HEK293 (cell line): Measurements from ENCODE around the gene RHEB.

Experiments used
- CTCF ChIA-PET: fragments of 350-600 bp; formaldehyde crosslinking; extraction: SDS; loops from one replicate; lab custom pipeline; 2021; ENCODE audit warnings: antibody characterized with exemption; lab: Yijun Ruan, JAX
- POLR2A ChIA-PET: fragments of 300-600 bp; formaldehyde crosslinking; extraction: SDS; loops from one replicate; lab custom pipeline; 2020; ENCODE audit warnings: antibody characterized with exemption, inconsistent platforms; lab: Yijun Ruan, JAX
- H3K27ac ChIP-seq: fragments of 200-500 bp; sonication (Bioruptor generic); 2 replicates; pipeline ENCODE4 v1.5.1; 2014; ENCODE audit warnings: low read depth, low read length, control low read depth, inconsistent platforms; ENCODE audit errors: extremely low read depth
- H3K36me3 ChIP-seq, 2 experiments: fragments of 200-500 bp in 1 of 2; sonication (Bioruptor generic) in 1 of 2; 1 replicate in 1 of 2; 2 replicates in 1 of 2; pipeline ENCODE4 v1.5.1; 2014 to 2017; ENCODE audit warnings: inconsistent platforms in 2 of 2, low read length in 2 of 2; ENCODE audit not compliant: control insufficient read depth in 2 of 2, insufficient read depth in 1 of 2
- H3K4me1 ChIP-seq: fragments of 200-500 bp; sonication (Bioruptor generic); 2 replicates; pipeline ENCODE4 v1.5.1; 2014; ENCODE audit warnings: mild to moderate bottlenecking, low read length, inconsistent platforms; ENCODE audit not compliant: control insufficient read depth, insufficient read depth
- H3K4me3 ChIP-seq: 2 replicates; pipeline ENCODE4 v1.5.1; 2011; ENCODE audit warnings: low read depth, mild to moderate bottlenecking, control low read depth, low read length, moderate library complexity
- H3K9me3 ChIP-seq: fragments of 200-500 bp; sonication (Bioruptor generic); 2 replicates; pipeline ENCODE4 v1.5.1; 2014; ENCODE audit warnings: low read depth, low read length, inconsistent platforms; ENCODE audit not compliant: control insufficient read depth, insufficient read depth
- EGR2 ChIP-seq: fragments of 450-650 bp; formaldehyde crosslinking; IDR thresholded peaks from 2 replicates; pipeline ENCODE4 v1.5.1; 2016; ENCODE audit warnings: low read depth, missing biosample characterization, missing genetic modification characterization
- FEZF1 ChIP-seq: fragments of 450-650 bp; formaldehyde crosslinking; IDR thresholded peaks from 2 replicates; pipeline ENCODE4 v1.5.1; 2016; ENCODE audit warnings: missing biosample characterization, missing genetic modification characterization
- KLF1 ChIP-seq: fragments of 450-650 bp; formaldehyde crosslinking; IDR thresholded peaks from 2 replicates; pipeline ENCODE4 v1.5.1; 2016; ENCODE audit warnings: missing biosample characterization, missing genetic modification characterization
- KLF10 ChIP-seq: fragments of 450-650 bp; IDR thresholded peaks from 2 replicates; pipeline ENCODE4 v1.5.1; 2018; ENCODE audit warnings: missing biosample characterization, mild to moderate bottlenecking, missing genetic modification characterization
- OSR2 ChIP-seq: fragments of 450-650 bp; formaldehyde crosslinking; IDR thresholded peaks from 2 replicates; pipeline ENCODE4 v1.5.1; 2016; ENCODE audit warnings: missing biosample characterization, missing genetic modification characterization
- SETDB1 ChIP-seq: IDR thresholded peaks from one replicate; pipeline ENCODE4 v1.6.1; 2017; ENCODE audit warnings: mild to moderate bottlenecking, low read length, moderate library complexity, mixed read lengths; ENCODE audit not compliant: insufficient read length
- SP2 ChIP-seq: fragments of 450-650 bp; formaldehyde crosslinking; IDR thresholded peaks from 2 replicates; pipeline ENCODE4 v1.5.1; 2016; ENCODE audit warnings: missing biosample characterization, missing genetic modification characterization
- SP7 ChIP-seq: fragments of 450-650 bp; formaldehyde crosslinking; IDR thresholded peaks from 2 replicates; pipeline ENCODE4 v1.5.1; 2016; ENCODE audit warnings: missing biosample characterization, missing genetic modification characterization
- TRIM28 ChIP-seq: IDR thresholded peaks from 2 replicates; pipeline ENCODE4 v1.6.1; 2011; ENCODE audit warnings: low read length, control low read depth, borderline replicate concordance
- ZFHX2 ChIP-seq: fragments of 450-650 bp; formaldehyde crosslinking; conservative IDR thresholded peaks from 2 replicates; pipeline ENCODE4 v1.5.1; 2016; ENCODE audit warnings: missing biosample characterization, missing genetic modification characterization
- ZFP69B ChIP-seq: fragments of 450-650 bp; formaldehyde crosslinking; IDR thresholded peaks from 2 replicates; pipeline ENCODE4 v1.5.1; 2016; ENCODE audit warnings: missing biosample characterization, missing genetic modification characterization
- ZNF214 ChIP-seq: fragments of 450-650 bp; formaldehyde crosslinking; IDR thresholded peaks from 2 replicates; pipeline ENCODE4 v1.5.1; 2017; ENCODE audit warnings: missing biosample characterization, mild to moderate bottlenecking, missing genetic modification characterization, borderline replicate concordance
- ZNF23 ChIP-seq: fragments of 450-650 bp; formaldehyde crosslinking; IDR thresholded peaks from 2 replicates; pipeline ENCODE4 v1.5.1; 2016; ENCODE audit warnings: missing biosample characterization, missing genetic modification characterization, borderline replicate concordance
- ZNF24 ChIP-seq: fragments of 450-650 bp; formaldehyde crosslinking; IDR thresholded peaks from 2 replicates; pipeline ENCODE4 v1.5.1; 2016; ENCODE audit warnings: missing biosample characterization, missing genetic modification characterization
- ZNF302 ChIP-seq: fragments of 450-650 bp; formaldehyde crosslinking; IDR thresholded peaks from 2 replicates; pipeline ENCODE4 v1.5.1; 2016; ENCODE audit warnings: missing biosample characterization, missing genetic modification characterization, low read depth
- ZNF335 ChIP-seq: fragments of 450-650 bp; formaldehyde crosslinking; conservative IDR thresholded peaks from 2 replicates; pipeline ENCODE4 v1.5.1; 2016; ENCODE audit warnings: missing biosample characterization, missing genetic modification characterization
- ZNF341 ChIP-seq: fragments of 450-650 bp; formaldehyde crosslinking; IDR thresholded peaks from 2 replicates; pipeline ENCODE4; 2016; ENCODE audit warnings: low read depth, missing biosample characterization, missing genetic modification characterization
- ZNF366 ChIP-seq: fragments of 450-650 bp; formaldehyde crosslinking; conservative IDR thresholded peaks from 2 replicates; pipeline ENCODE4 v1.5.1; 2016; ENCODE audit warnings: missing biosample characterization, missing genetic modification characterization
- ZNF37A ChIP-seq: fragments of 450-650 bp; IDR thresholded peaks from 2 replicates; pipeline ENCODE4 v1.5.1; 2018; ENCODE audit warnings: missing biosample characterization, missing genetic modification characterization
- ZNF394 ChIP-seq: fragments of 450-650 bp; formaldehyde crosslinking; IDR thresholded peaks from 2 replicates; pipeline ENCODE4 v1.5.1; 2016; ENCODE audit warnings: missing biosample characterization, missing genetic modification characterization, mild to moderate bottlenecking, moderate library complexity, borderline replicate concordance
- ZNF521 ChIP-seq: fragments of 450-650 bp; formaldehyde crosslinking; IDR thresholded peaks from 2 replicates; pipeline ENCODE4 v1.5.1; 2017; ENCODE audit warnings: missing biosample characterization, mild to moderate bottlenecking, missing genetic modification characterization
- ZNF585B ChIP-seq: fragments of 450-650 bp; formaldehyde crosslinking; IDR thresholded peaks from 2 replicates; pipeline ENCODE4 v1.5.1; 2016; ENCODE audit warnings: missing biosample characterization, missing genetic modification characterization
- ZNF664 ChIP-seq: fragments of 450-650 bp; formaldehyde crosslinking; IDR thresholded peaks from 2 replicates; pipeline ENCODE4 v1.5.1; 2016; ENCODE audit warnings: missing biosample characterization, missing genetic modification characterization
- ZSCAN16 ChIP-seq: fragments of 450-650 bp; formaldehyde crosslinking; IDR thresholded peaks from 2 replicates; pipeline ENCODE4 v1.5.1; 2016; ENCODE audit warnings: missing biosample characterization, missing genetic modification characterization
- TF ChIP-seq, protein P1 (sequence below): fragments of 450-650 bp; formaldehyde crosslinking; IDR thresholded peaks from 2 replicates; pipeline ENCODE4 v1.5.1; 2016; ENCODE audit warnings: missing biosample characterization, missing genetic modification characterization
- TF ChIP-seq, protein P2 (sequence below): fragments of 450-650 bp; formaldehyde crosslinking; IDR thresholded peaks from 2 replicates; pipeline ENCODE4 v1.5.1; 2017; ENCODE audit warnings: missing biosample characterization, missing genetic modification characterization
- TF ChIP-seq, protein P3 (sequence below): fragments of 450-650 bp; IDR thresholded peaks from 2 replicates; pipeline ENCODE4 v1.5.1; 2018; ENCODE audit warnings: missing biosample characterization, missing genetic modification characterization
- TF ChIP-seq, protein P4 (sequence below): fragments of 450-650 bp; formaldehyde crosslinking; IDR thresholded peaks from 2 replicates; pipeline ENCODE4 v1.5.1; 2016; ENCODE audit warnings: missing biosample characterization, missing genetic modification characterization, low read depth

The RHEB gene

DNA sequence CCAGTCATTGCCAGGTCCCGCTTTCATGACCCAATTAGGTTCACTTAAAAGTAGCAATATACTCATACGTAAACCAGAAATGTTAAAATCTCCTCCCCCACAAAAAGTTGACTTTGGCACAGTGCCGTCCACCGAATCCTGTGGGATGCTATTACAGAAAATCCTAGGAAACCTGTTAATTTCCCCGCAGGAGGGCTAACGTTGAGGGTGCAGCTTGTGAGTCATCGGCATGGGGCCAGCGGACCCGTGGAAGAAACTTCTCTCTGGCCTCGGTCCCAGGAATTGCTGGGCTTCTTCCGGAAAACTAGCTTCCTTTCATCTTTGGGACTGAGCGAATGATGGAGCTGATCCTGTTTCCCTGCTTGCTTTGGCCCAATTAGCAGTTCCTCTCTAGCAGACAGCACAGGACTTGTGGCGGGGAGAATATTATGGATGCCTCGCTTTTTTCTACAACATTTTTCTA, 93.2 kb downstream of the RHEB start (continued):
- TF ChIP-seq ZFP69B (tag by site-specific recombination): peak; percentile 80
- peak; percentile 81 for TF ChIP-seq FEZF1 (tag by site-specific recombination)
- TF ChIP-seq ZNF24 (tag by site-specific recombination): peak; percentile 90
- peak; percentile 42 for TF ChIP-seq SP2 (tag by site-specific recombination)
- peak; percentile 50; the same call in 1 of the 2 replicates for TF ChIP-seq EGR2
- no peak for TF ChIP-seq ZNF521 (tag by site-specific recombination)
- TF ChIP-seq ZNF585B (tag by site-specific recombination): no peak
- TF ChIP-seq ZNF23 (tag by site-specific recombination): no peak
- peak; percentile 99 for TF ChIP-seq ZNF366 (tag by site-specific recombination)
- no peak for TF ChIP-seq ZNF302 (tag by site-specific recombination)
- TF ChIP-seq KLF1 (tag by site-specific recombination): 0 out of 2 replicates have a peak, but pooled peaks have one; percentile 12
- TF ChIP-seq TRIM28: peak; percentile 92
- TF ChIP-seq ZSCAN16 (tag by site-specific recombination): no peak
- peak; percentile 81 for TF ChIP-seq KLF10 (tag by site-specific recombination)
- TF ChIP-seq, protein P1, sequence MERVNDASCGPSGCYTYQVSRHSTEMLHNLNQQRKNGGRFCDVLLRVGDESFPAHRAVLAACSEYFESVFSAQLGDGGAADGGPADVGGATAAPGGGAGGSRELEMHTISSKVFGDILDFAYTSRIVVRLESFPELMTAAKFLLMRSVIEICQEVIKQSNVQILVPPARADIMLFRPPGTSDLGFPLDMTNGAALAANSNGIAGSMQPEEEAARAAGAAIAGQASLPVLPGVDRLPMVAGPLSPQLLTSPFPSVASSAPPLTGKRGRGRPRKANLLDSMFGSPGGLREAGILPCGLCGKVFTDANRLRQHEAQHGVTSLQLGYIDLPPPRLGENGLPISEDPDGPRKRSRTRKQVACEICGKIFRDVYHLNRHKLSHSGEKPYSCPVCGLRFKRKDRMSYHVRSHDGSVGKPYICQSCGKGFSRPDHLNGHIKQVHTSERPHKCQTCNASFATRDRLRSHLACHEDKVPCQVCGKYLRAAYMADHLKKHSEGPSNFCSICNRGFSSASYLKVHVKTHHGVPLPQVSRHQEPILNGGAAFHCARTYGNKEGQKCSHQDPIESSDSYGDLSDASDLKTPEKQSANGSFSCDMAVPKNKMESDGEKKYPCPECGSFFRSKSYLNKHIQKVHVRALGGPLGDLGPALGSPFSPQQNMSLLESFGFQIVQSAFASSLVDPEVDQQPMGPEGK (tag by site-specific recombination): peak; percentile 87
- TF ChIP-seq, protein P2, sequence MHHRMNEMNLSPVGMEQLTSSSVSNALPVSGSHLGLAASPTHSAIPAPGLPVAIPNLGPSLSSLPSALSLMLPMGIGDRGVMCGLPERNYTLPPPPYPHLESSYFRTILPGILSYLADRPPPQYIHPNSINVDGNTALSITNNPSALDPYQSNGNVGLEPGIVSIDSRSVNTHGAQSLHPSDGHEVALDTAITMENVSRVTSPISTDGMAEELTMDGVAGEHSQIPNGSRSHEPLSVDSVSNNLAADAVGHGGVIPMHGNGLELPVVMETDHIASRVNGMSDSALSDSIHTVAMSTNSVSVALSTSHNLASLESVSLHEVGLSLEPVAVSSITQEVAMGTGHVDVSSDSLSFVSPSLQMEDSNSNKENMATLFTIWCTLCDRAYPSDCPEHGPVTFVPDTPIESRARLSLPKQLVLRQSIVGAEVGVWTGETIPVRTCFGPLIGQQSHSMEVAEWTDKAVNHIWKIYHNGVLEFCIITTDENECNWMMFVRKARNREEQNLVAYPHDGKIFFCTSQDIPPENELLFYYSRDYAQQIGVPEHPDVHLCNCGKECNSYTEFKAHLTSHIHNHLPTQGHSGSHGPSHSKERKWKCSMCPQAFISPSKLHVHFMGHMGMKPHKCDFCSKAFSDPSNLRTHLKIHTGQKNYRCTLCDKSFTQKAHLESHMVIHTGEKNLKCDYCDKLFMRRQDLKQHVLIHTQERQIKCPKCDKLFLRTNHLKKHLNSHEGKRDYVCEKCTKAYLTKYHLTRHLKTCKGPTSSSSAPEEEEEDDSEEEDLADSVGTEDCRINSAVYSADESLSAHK (tag by site-specific recombination): peak; percentile 89
- TF ChIP-seq, protein P3, sequence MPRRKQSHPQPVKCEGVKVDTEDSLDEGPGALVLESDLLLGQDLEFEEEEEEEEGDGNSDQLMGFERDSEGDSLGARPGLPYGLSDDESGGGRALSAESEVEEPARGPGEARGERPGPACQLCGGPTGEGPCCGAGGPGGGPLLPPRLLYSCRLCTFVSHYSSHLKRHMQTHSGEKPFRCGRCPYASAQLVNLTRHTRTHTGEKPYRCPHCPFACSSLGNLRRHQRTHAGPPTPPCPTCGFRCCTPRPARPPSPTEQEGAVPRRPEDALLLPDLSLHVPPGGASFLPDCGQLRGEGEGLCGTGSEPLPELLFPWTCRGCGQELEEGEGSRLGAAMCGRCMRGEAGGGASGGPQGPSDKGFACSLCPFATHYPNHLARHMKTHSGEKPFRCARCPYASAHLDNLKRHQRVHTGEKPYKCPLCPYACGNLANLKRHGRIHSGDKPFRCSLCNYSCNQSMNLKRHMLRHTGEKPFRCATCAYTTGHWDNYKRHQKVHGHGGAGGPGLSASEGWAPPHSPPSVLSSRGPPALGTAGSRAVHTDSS (tag by site-specific recombination): no peak

DNA sequence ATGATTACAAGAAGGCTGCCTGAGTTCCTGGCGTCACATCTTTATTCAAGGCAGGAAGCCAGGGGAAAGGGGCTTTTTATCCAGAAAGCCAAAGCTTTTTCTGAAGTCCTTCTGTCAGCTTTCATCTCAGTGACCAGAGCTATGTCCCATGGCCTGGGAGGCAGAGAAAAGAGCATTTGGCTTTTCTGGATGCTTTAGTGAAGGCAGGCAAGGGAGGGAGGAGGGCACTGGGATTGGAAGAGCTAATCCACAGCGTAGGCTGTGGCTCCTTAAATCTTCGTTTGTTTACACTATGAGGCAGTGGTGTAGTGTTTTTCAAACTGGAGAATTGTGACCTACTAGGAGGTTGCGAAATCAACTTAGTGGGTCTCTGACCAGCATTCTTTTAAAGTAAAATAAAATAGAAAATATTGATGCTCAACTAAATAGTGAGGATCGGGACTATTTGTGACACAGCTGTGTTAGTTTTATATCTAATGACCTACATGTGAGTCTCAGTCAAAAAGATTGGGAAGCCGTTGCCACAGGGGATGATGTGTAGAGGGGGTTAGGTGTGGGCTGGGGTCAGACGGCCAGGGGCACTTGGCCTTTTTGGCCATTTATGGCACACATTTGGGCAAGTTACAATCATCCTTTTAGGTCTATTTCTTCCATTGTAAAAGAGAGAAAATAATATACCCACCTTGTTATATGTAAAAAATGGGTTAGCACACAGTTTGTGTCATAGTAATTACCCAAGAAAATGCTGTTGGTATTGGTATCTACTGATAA, 93.8 kb downstream of the RHEB start:
- 0 out of 2 replicates have a peak overlapping the region, but pooled peaks have one; percentile 56 for H3K27ac ChIP-seq
- H3K4me1 ChIP-seq: peaks cover 24% of the 10 kb centered on the region
- H3K36me3 ChIP-seq: no peaks in the 10 kb centered on the region
- ChIA-PET POLR2A (interaction anchor here (0.6 to 1.3 kb wide), 3 partner anchors 34 to 288 kb away, joined by 3 to 8 read pairs (median 3); no protein-coding TSS in a partner anchor), CTCF (interaction anchor here (0.6 to 0.8 kb wide), 4 partner anchors 10 to 1073 kb away, joined by 3 to 4 read pairs (median 4); no protein-coding TSS in a partner anchor)
- no peak overlapping the region for H3K4me3 ChIP-seq
- no peaks in the 10 kb centered on the region for H3K9me3 ChIP-seq
- peak; percentile 18; the same call in 1 of the 2 replicates for TF ChIP-seq ZNF394 (tag by site-specific recombination)
- TF ChIP-seq ZFHX2 (tag by site-specific recombination): peak; percentile 57
- TF ChIP-seq TRIM28: peak; percentile 83
- 0 out of 2 replicates have a peak, but pooled peaks have one; percentile 33 for TF ChIP-seq ZNF214
- peak; percentile 14; the same call in 1 of the 2 replicates for TF ChIP-seq ZNF335 (tag by site-specific recombination)
- no peak for TF ChIP-seq ZNF37A (tag by site-specific recombination)
- TF ChIP-seq ZNF341 (tag by site-specific recombination): peak; percentile 99
- TF ChIP-seq SP7 (tag by site-specific recombination): peak; percentile 5; the same call in 1 of the 2 replicates
- TF ChIP-seq SETDB1: peak; percentile 81
- no peak; the same call in 1 of the 2 replicates for TF ChIP-seq OSR2 (tag by site-specific recombination)
- TF ChIP-seq, protein P4, sequence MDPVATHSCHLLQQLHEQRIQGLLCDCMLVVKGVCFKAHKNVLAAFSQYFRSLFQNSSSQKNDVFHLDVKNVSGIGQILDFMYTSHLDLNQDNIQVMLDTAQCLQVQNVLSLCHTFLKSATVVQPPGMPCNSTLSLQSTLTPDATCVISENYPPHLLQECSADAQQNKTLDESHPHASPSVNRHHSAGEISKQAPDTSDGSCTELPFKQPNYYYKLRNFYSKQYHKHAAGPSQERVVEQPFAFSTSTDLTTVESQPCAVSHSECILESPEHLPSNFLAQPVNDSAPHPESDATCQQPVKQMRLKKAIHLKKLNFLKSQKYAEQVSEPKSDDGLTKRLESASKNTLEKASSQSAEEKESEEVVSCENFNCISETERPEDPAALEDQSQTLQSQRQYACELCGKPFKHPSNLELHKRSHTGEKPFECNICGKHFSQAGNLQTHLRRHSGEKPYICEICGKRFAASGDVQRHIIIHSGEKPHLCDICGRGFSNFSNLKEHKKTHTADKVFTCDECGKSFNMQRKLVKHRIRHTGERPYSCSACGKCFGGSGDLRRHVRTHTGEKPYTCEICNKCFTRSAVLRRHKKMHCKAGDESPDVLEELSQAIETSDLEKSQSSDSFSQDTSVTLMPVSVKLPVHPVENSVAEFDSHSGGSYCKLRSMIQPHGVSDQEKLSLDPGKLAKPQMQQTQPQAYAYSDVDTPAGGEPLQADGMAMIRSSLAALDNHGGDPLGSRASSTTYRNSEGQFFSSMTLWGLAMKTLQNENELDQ (tag by site-specific recombination): no peak
- peak; percentile 84 for TF ChIP-seq ZNF664 (tag by site-specific recombination)
- TF ChIP-seq EGR2: peak; percentile 42; the same call in 1 of the 2 replicates
